Muscle layer of duodenum (tissue), 2 donors: ENCODE measurements around the gene CA6.
"Not testable (repeated sequence)": the region's sequence is repeated elsewhere in the genome, so short reads cannot be mapped to it uniquely, and the experiment has no call there.

Experiments
- H3K27ac ChIP-seq: one replicate; pipeline ENCODE4 v1.7.0; 2013; ENCODE audit warnings: mild to moderate bottlenecking, low read length
- H3K27me3 ChIP-seq: one replicate; pipeline ENCODE4 v1.7.0; 2013; ENCODE audit warnings: low read depth, mild to moderate bottlenecking, control low read depth, low read length
- H3K36me3 ChIP-seq, 2 donors: one replicate each; pipeline ENCODE4 v1.7.0; 2013; ENCODE audit warnings: low read length in 2 of 2, control low read depth in 1 of 2, mild to moderate bottlenecking in 1 of 2; ENCODE audit not compliant: insufficient read depth in 2 of 2, control insufficient read depth in 1 of 2
- H3K4me1 ChIP-seq, 2 donors: one replicate each; pipeline ENCODE4 v1.7.0; 2013; ENCODE audit warnings: low read length in 2 of 2, mild to moderate bottlenecking in 2 of 2, control low read depth in 1 of 2, moderate library complexity in 1 of 2; ENCODE audit not compliant: insufficient read depth in 2 of 2, control insufficient read depth in 1 of 2
- H3K4me3 ChIP-seq, 2 donors: one replicate each; pipeline ENCODE4 v1.7.0; 2013; ENCODE audit warnings: low read length in 2 of 2, low read depth in 1 of 2, mild to moderate bottlenecking in 1 of 2
- H3K9me3 ChIP-seq, 2 donors: one replicate each; pipeline ENCODE4 v1.7.0; 2013; ENCODE audit warnings: low read length in 2 of 2, control low read depth in 1 of 2, mild to moderate bottlenecking in 1 of 2; ENCODE audit not compliant: control insufficient read depth in 1 of 2
- donor health status: healthy.

Gene CA6

GRCh38 chr1:8910331-8910730 is 35.3 kb upstream of the CA6 start:
- no peak overlapping the region for H3K27ac ChIP-seq
- no peaks in the 10 kb centered on the region for H3K27me3 ChIP-seq
- no peak overlapping the region for H3K4me3 ChIP-seq
- no peaks in the 10 kb centered on the region for H3K36me3 ChIP-seq
- no peaks in the 10 kb centered on the region for H3K4me1 ChIP-seq
- H3K9me3 ChIP-seq: no peaks in the 10 kb centered on the region

- H3K4me1 ChIP-seq: no peaks in the 10 kb centered on the region
- no peaks in the 10 kb centered on the region for H3K36me3 ChIP-seq
- H3K9me3 ChIP-seq: no peaks in the 10 kb centered on the region
- H3K4me3 ChIP-seq: no peak overlapping the region
- H3K27ac ChIP-seq: no peak overlapping the region
- no peaks in the 10 kb centered on the region for H3K27me3 ChIP-seq
Measured at GRCh38 chr1:8910914-8911313, 34.8 kb upstream of the CA6 start.

DNA sequence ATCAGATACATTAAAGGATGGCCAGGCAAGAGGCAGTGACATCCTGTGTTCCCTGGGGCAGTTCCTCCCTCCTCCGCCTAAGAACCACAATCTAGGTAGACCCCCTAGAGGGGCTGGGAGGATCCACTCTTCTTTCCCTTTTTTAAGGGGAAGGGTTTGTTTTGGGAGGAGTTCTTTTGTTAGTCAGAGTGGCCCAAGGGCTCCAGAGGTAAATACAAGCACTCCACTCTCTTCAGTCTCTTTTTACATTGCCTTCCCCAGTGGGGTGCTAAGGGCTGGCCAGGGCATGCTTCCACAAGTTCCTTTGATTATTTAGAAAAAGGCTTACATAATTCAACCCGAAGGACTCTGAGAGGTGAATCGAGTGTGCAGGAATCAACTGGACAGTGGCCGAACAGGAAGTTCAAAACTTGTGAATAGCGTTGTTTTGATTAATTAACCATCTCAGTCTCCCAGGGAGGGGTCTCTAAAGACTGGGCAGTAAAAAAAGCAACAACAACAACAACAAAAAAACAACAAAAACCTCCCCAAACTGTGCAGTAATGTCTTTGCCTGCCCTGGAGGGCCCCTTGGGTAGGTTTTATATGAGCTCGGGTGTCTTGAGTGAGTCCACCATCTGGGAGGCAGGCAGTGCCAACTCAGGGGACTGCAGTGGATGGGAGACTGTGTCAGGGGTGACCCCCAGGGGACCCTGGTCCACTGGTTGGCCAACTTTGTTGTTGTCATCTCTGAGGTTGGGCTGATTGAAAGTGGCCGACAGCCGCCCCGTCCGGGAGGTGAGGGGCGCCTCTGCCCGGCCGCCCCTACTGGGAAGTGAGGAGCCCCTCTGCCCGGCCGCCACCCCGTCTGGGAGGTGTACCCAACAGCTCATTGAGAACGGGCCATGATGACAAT is 34.0 kb upstream of the CA6 start:
- no peak overlapping the region for H3K4me3 ChIP-seq
- H3K4me1 ChIP-seq: no peaks in the 10 kb centered on the region
- H3K9me3 ChIP-seq: no peaks in the 10 kb centered on the region
- no peak overlapping the region for H3K27ac ChIP-seq
- no peaks in the 10 kb centered on the region for H3K36me3 ChIP-seq
- no peaks in the 10 kb centered on the region for H3K27me3 ChIP-seq

GRCh38 chr1:8913457-8913856 is 32.2 kb upstream of the CA6 start:
- no peaks in the 10 kb centered on the region for H3K4me1 ChIP-seq
- H3K9me3 ChIP-seq: no peaks in the 10 kb centered on the region
- H3K36me3 ChIP-seq: no peaks in the 10 kb centered on the region
- H3K27ac ChIP-seq: no peak overlapping the region
- H3K4me3 ChIP-seq: no peak overlapping the region
- no peaks in the 10 kb centered on the region for H3K27me3 ChIP-seq

DNA sequence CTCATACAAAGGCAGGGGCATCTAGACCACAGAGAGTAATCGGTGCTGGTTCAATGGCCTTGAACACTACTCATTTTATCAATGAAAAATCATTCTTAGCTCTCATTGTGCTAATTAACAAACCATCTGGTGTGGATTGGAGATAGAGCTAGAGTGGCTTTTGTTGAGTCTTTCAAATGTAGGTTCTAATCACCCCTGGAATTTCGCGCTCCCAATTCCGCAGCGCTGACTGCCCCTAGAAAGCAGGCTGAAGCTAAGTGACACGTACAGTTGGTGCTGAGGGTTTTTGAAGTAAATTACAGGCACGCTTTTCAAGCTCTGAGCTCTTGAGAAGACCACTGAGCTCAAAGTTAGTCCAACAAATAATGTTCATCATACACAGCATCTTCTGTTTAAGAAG is 31.2 kb upstream of the CA6 start:
- no peaks in the 10 kb centered on the region for H3K27me3 ChIP-seq
- H3K4me3 ChIP-seq: no peak overlapping the region
- H3K9me3 ChIP-seq: no peaks in the 10 kb centered on the region
- no peaks in the 10 kb centered on the region for H3K36me3 ChIP-seq
- no peak overlapping the region for H3K27ac ChIP-seq
- H3K4me1 ChIP-seq: no peaks in the 10 kb centered on the region

- H3K4me1 ChIP-seq: no peaks in the 10 kb centered on the region
- no peak overlapping the region for H3K4me3 ChIP-seq
- no peaks in the 10 kb centered on the region for H3K27me3 ChIP-seq
- H3K27ac ChIP-seq: no peak overlapping the region
- no peaks in the 10 kb centered on the region for H3K36me3 ChIP-seq
- no peaks in the 10 kb centered on the region for H3K9me3 ChIP-seq
Measured at GRCh38 chr1:8915446-8915845, 30.2 kb upstream of the CA6 start.

GRCh38 chr1:8917536-8917935 is 28.1 kb upstream of the CA6 start:
- not testable (repeated sequence) for H3K27me3 ChIP-seq, H3K27ac ChIP-seq, H3K36me3 ChIP-seq, H3K4me3 ChIP-seq, H3K9me3 ChIP-seq, H3K4me1 ChIP-seq

- Histone ChIP-seq H3K4me1 (no peaks in the 10 kb centered on the region), H3K27me3 (no peaks in the 10 kb centered on the region), H3K36me3 (no peaks in the 10 kb centered on the region), H3K9me3 (no peaks in the 10 kb centered on the region), H3K4me3 (no peak overlapping the region), H3K27ac (no peak overlapping the region)
Measured at GRCh38 chr1:8922962-8923361, 22.7 kb upstream of the CA6 start.

DNA sequence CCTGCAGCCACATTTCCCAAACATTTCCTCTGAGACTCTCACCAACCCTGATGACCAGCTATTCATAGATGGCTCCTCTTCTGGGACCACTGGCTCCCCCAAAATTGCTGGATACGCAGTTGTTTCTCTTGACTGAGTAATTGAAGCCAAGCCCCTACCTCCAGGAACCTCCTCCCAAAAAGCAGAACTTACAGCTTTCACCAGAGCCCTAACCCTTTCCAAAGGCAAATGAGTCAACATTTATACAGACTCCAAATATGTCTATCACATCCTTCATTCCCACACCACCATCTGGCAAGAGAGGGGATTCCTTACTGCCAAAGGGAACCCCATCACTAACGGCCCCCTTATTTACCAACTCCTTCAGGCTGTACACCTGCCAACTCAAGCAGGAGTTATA is 20.3 kb upstream of the CA6 start:
- H3K27me3 ChIP-seq: no peaks in the 10 kb centered on the region
- H3K4me1 ChIP-seq: no peaks in the 10 kb centered on the region
- H3K36me3 ChIP-seq: no peaks in the 10 kb centered on the region
- no peak overlapping the region for H3K4me3 ChIP-seq
- H3K27ac ChIP-seq: no peak overlapping the region
- no peaks in the 10 kb centered on the region for H3K9me3 ChIP-seq

DNA sequence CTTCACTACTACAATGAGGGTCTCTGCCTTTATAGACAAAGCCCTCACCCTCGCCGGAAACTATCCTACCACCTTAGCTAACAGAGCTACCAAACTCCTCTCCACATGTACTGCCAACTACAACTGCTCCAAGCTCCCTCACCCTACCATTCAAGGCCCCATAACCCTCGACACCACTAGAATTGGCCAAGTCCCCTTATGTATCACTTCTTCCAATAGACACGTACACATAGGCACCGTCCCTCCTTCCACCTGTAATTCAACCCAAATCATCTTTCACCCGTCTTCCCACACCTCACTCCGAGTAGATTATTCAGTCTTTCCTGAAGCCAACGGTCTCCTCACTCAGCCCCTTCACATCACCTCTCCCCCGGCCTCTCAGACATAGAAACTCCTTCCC is 19.7 kb upstream of the CA6 start:
- no peaks in the 10 kb centered on the region for H3K4me1 ChIP-seq
- no peaks in the 10 kb centered on the region for H3K9me3 ChIP-seq
- no peaks in the 10 kb centered on the region for H3K36me3 ChIP-seq
- H3K27me3 ChIP-seq: no peaks in the 10 kb centered on the region
- H3K27ac ChIP-seq: no peak overlapping the region
- no peak overlapping the region for H3K4me3 ChIP-seq

- H3K27ac ChIP-seq: no peak overlapping the region
Measured at GRCh38 chr1:8926707-8927694, 18.7 kb upstream of the CA6 start.

More at GRCh38 chr1:8926707-8927694, 18.7 kb upstream of the CA6 start:
- Histone ChIP-seq H3K36me3 (no peaks in the 10 kb centered on the region), H3K9me3 (no peaks in the 10 kb centered on the region), H3K4me3 (no peak overlapping the region), H3K27me3 (no peaks in the 10 kb centered on the region), H3K4me1 (no peaks in the 10 kb centered on the region)
